Liver (tissue), 9 donors: ENCODE measurements around the gene HMX2. TPM values are rescaled to one million over a fixed set of nuclear protein-coding genes. Genes with fewer than 3 reads are reported as not detected.

Experiments
- DNase-seq: peaks from one replicate; pipeline ENCODE4 v3.0.0-alpha.2; 2017; ENCODE audit warnings: low spot score
- H3K27ac ChIP-seq, 2 donors: one replicate each; pipeline ENCODE4 v1.7.0; 2013; ENCODE audit warnings: inconsistent platforms in 2 of 2, low read length in 2 of 2, control low read depth in 1 of 2, low read depth in 1 of 2, mild to moderate bottlenecking in 1 of 2
- H3K27me3 ChIP-seq, 4 donors: one replicate each; pipeline versions ENCODE4 v1.6.1 to v1.7.0; 2013; ENCODE audit warnings: low read length in 3 of 4, inconsistent platforms in 1 of 4, mild to moderate bottlenecking in 1 of 4, moderate library complexity in 1 of 4; ENCODE audit not compliant: control insufficient read depth in 4 of 4, insufficient read depth in 4 of 4
- H3K36me3 ChIP-seq, 4 donors: one replicate each; pipeline versions ENCODE4 v1.6.1 to v1.7.0; 2013; ENCODE audit warnings: low read length in 3 of 4, mild to moderate bottlenecking in 3 of 4, low read depth in 1 of 4, moderate library complexity in 1 of 4; ENCODE audit not compliant: control insufficient read depth in 4 of 4, insufficient read depth in 3 of 4
- H3K4me1 ChIP-seq, 4 donors: one replicate each; pipeline versions ENCODE4 v1.6.1 to v1.7.0; 2013; ENCODE audit warnings: low read length in 3 of 4, mild to moderate bottlenecking in 3 of 4, moderate library complexity in 1 of 4; ENCODE audit not compliant: control insufficient read depth in 4 of 4, insufficient read depth in 4 of 4
- H3K4me3 ChIP-seq, 3 donors: one replicate each; pipeline versions ENCODE4 v1.6.1 to v1.7.0; 2013; ENCODE audit warnings: low read length in 3 of 3, control low read depth in 1 of 3, low read depth in 1 of 3, mild to moderate bottlenecking in 1 of 3
- H3K9ac ChIP-seq, 2 donors: one replicate each; pipeline ENCODE4 v1.7.0; 2013; ENCODE audit warnings: low read length in 2 of 2, mild to moderate bottlenecking in 2 of 2, moderate library complexity in 2 of 2, control low read depth in 1 of 2, low read depth in 1 of 2
- H3K9me3 ChIP-seq, 4 donors: one replicate each; pipeline versions ENCODE4 v1.6.1 to v1.7.0; 2013; ENCODE audit warnings: low read length in 3 of 4; ENCODE audit not compliant: control insufficient read depth in 4 of 4
- EGR1 ChIP-seq, 2 donors: IDR thresholded peaks; 2 replicates each; pipeline ENCODE4 v1.6.1; 2016 to 2018; ENCODE audit warnings: antibody characterized with exemption in 2 of 2, low read depth in 2 of 2
- FOXA2 ChIP-seq: IDR thresholded peaks from 2 replicates; pipeline ENCODE4 v1.6.1; 2016; ENCODE audit warnings: antibody characterized with exemption
- HNF4A ChIP-seq, 2 donors: conservative IDR thresholded peaks; 2 replicates each; pipeline ENCODE4 v1.6.1; 2016; ENCODE audit warnings: antibody characterized with exemption in 2 of 2, mild to moderate bottlenecking in 2 of 2
- HNF4G ChIP-seq: IDR thresholded peaks from 2 replicates; pipeline ENCODE4 v1.6.1; 2016; ENCODE audit warnings: antibody characterized with exemption
- JUND ChIP-seq, 2 donors: IDR thresholded peaks; 2 replicates each; pipeline ENCODE4 v1.6.1; 2016; ENCODE audit warnings: antibody characterized with exemption in 2 of 2
- NR2F2 ChIP-seq: IDR thresholded peaks from 2 replicates; pipeline ENCODE4 v1.6.1; 2016; ENCODE audit warnings: antibody characterized with exemption
- RAD21 ChIP-seq, 2 donors: IDR thresholded peaks; 2 replicates each; pipeline ENCODE4 v1.6.1; 2016; ENCODE audit warnings: antibody characterized with exemption in 2 of 2, mild to moderate bottlenecking in 2 of 2
- REST ChIP-seq: IDR thresholded peaks from 2 replicates; pipeline ENCODE4 v1.6.1; 2016; ENCODE audit warnings: antibody characterized with exemption, mild to moderate bottlenecking
- YY1 ChIP-seq: IDR thresholded peaks from 2 replicates; pipeline ENCODE4 v1.6.1; 2016; ENCODE audit warnings: antibody characterized with exemption, mild to moderate bottlenecking
- WGBS: extraction: QIAGEN DNeasy Blood & Tissue Kit; methylation state at CpG from one replicate; pipeline ENCODE4 v1.1.7; 2013; 5-methylcytosine and 5-hydroxymethylcytosine counted together
- polyA plus RNA-seq, 2 donors: library from polyadenylated mRNA; stranded (reverse) in 1 of 2; unstranded in 1 of 2; fragments of 200-250 nt in 1 of 2; fragments of >200 nt in 1 of 2; fragmentation: Nextera tagmentation in 1 of 2; extraction: Ambion mirVana in 1 of 2; gene quantifications; one replicate each; pipeline versions ENCODE4 v1.2.1 to v1.2.3, GENCODE V29; 2013 to 2015
- total RNA-seq, 2 donors: library from RNA; depleted of rRNA; stranded (reverse); fragments of >200 nt; gene quantifications; one replicate each; pipeline ENCODE4 v1.2.3, GENCODE V29; 2014
- TF ChIP-seq, protein P1 (sequence below): IDR thresholded peaks from 2 replicates; pipeline ENCODE4 v1.6.1; 2016; ENCODE audit warnings: antibody characterized with exemption
- TF ChIP-seq, protein P2 (sequence below): fragments of 150-350 bp; IDR thresholded peaks from 2 replicates; pipeline ENCODE4 v1.5.1; 2017; ENCODE audit warnings: improper control_type of control experiment, low read depth, low read length; ENCODE audit not compliant: missing input control
- donor health status: healthy.
- donor health status: healthy.
- donor health status: healthy.
- donor health status: healthy.
- donor health status: healthy.

The HMX2 gene
- total and polyA plus RNA-seq, 4 donors = not detected

DNA sequence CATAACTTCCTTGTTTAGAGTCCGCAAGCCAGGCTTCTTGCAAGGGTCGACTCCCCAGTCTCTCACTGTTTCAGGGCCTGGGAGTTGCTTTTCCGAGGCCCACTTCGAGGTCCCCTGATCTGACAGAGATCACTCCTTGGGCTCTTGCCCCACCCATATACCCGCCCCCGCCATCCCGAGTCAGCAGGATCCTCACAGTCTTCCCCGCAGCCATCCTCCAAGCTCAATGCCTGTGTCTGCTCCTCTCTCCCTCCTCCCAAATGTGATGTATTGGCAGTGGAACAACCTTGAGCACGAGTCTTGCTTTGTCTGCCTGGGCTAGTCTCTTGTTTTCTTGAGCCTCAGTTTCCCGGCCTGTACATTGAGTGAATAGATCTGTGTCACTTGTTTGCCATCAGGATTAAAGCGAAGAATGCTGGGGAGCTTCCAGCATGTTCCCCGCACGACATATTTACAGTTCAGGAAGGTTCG lies 2.4 kb upstream of the HMX2 start:
- peaks cover 13 to 46% (median 30%) of the 10 kb centered on the region in 4 donors for H3K27me3 ChIP-seq
- H3K4me3 ChIP-seq = no peak overlapping the region
- no peaks in the 10 kb centered on the region for H3K9me3 ChIP-seq
- WGBS = 7% methylated on average over 14 of the region's 14 CpGs
- H3K9ac ChIP-seq = no peak overlapping the region
- DNase-seq = no peak
- no peak for TF ChIP-seq HNF4A (conservative IDR thresholded peaks at IDR 0.05)
- TF ChIP-seq HNF4G = no peak
- no peak for TF ChIP-seq REST
- no peak for TF ChIP-seq JUND (IDR thresholded peaks at IDR 0.05)
- no peak for TF ChIP-seq YY1
- TF ChIP-seq RAD21 (IDR thresholded peaks at IDR 0.05) = no peak
- TF ChIP-seq, protein P1, sequence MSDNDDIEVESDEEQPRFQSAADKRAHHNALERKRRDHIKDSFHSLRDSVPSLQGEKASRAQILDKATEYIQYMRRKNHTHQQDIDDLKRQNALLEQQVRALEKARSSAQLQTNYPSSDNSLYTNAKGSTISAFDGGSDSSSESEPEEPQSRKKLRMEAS = no peak
- TF ChIP-seq, protein P2, sequence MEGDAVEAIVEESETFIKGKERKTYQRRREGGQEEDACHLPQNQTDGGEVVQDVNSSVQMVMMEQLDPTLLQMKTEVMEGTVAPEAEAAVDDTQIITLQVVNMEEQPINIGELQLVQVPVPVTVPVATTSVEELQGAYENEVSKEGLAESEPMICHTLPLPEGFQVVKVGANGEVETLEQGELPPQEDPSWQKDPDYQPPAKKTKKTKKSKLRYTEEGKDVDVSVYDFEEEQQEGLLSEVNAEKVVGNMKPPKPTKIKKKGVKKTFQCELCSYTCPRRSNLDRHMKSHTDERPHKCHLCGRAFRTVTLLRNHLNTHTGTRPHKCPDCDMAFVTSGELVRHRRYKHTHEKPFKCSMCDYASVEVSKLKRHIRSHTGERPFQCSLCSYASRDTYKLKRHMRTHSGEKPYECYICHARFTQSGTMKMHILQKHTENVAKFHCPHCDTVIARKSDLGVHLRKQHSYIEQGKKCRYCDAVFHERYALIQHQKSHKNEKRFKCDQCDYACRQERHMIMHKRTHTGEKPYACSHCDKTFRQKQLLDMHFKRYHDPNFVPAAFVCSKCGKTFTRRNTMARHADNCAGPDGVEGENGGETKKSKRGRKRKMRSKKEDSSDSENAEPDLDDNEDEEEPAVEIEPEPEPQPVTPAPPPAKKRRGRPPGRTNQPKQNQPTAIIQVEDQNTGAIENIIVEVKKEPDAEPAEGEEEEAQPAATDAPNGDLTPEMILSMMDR = no peak
- H3K4me1 ChIP-seq = peaks cover 4 to 31% (median 12%) of the 10 kb centered on the region in 4 donors
- no peak overlapping the region for H3K27ac ChIP-seq
- no peaks in the 10 kb centered on the region for H3K36me3 ChIP-seq

- H3K36me3 ChIP-seq = no peaks in the 10 kb centered on the region
- H3K9ac ChIP-seq = no peak overlapping the region
- TF ChIP-seq NR2F2 = no peak
- TF ChIP-seq EGR1 (IDR thresholded peaks at IDR 0.05; ENCODE audit: low read depth in 2 of 2) = no peak
- TF ChIP-seq FOXA2 = no peak
- TF ChIP-seq REST = no peak
- H3K27ac ChIP-seq = no peak overlapping the region
- H3K9me3 ChIP-seq = no peaks in the 10 kb centered on the region
- H3K27me3 ChIP-seq = peaks cover 16 to 44% (median 32%) of the 10 kb centered on the region in 4 donors
- H3K4me1 ChIP-seq = peaks cover 9 to 38% (median 19%) of the 10 kb centered on the region in 4 donors
- H3K4me3 ChIP-seq = no peak overlapping the region
- WGBS = 5% methylated on average over 59 of the region's 59 CpGs
- no peak for DNase-seq
These were observed 1.7 kb upstream of the HMX2 start for GRCh38 chr10:123146013-123146893.
